ENCODE measurements around the gene GPSM1.

GPSM1 gene

DNA sequence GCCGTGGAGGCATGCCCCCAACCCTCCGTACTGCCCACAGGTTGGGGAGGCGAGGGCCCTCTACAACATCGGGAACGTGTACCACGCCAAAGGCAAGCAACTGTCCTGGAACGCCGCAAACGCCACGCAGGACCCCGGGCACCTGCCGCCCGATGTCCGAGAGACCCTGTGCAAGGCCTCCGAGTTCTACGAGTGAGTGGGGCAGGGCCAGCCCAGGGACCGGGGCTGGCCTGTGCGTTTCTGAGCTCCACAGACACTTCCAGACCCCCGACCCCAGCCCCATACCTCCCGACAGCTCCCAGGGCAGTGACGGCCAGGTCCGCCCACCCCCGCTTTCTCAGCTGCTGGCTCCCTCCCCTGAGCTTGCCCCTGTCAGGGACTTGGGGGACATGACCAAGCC, 9.5 kb downstream of the GPSM1 start:
- Histone ChIP-seq H3K27me3 (ENCODE audit: insufficient read depth, low read depth, severe bottlenecking) (no peaks in the 10 kb centered on the region), H3K36me3 (peaks cover 88% of the 10 kb centered on the region), H3K27ac (peak overlapping the region; percentile 59), H3K9me3 (ENCODE audit: severe bottlenecking) (no peaks in the 10 kb centered on the region), H3K4me3 (ENCODE audit: low read depth, low read length) (no peak overlapping the region)
- TF ChIP-seq, protein P1, sequence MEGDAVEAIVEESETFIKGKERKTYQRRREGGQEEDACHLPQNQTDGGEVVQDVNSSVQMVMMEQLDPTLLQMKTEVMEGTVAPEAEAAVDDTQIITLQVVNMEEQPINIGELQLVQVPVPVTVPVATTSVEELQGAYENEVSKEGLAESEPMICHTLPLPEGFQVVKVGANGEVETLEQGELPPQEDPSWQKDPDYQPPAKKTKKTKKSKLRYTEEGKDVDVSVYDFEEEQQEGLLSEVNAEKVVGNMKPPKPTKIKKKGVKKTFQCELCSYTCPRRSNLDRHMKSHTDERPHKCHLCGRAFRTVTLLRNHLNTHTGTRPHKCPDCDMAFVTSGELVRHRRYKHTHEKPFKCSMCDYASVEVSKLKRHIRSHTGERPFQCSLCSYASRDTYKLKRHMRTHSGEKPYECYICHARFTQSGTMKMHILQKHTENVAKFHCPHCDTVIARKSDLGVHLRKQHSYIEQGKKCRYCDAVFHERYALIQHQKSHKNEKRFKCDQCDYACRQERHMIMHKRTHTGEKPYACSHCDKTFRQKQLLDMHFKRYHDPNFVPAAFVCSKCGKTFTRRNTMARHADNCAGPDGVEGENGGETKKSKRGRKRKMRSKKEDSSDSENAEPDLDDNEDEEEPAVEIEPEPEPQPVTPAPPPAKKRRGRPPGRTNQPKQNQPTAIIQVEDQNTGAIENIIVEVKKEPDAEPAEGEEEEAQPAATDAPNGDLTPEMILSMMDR (IDR thresholded peaks at IDR 0.05; ENCODE audit: low read depth, low read length): no peak
- no peak for DNase-seq

DNA sequence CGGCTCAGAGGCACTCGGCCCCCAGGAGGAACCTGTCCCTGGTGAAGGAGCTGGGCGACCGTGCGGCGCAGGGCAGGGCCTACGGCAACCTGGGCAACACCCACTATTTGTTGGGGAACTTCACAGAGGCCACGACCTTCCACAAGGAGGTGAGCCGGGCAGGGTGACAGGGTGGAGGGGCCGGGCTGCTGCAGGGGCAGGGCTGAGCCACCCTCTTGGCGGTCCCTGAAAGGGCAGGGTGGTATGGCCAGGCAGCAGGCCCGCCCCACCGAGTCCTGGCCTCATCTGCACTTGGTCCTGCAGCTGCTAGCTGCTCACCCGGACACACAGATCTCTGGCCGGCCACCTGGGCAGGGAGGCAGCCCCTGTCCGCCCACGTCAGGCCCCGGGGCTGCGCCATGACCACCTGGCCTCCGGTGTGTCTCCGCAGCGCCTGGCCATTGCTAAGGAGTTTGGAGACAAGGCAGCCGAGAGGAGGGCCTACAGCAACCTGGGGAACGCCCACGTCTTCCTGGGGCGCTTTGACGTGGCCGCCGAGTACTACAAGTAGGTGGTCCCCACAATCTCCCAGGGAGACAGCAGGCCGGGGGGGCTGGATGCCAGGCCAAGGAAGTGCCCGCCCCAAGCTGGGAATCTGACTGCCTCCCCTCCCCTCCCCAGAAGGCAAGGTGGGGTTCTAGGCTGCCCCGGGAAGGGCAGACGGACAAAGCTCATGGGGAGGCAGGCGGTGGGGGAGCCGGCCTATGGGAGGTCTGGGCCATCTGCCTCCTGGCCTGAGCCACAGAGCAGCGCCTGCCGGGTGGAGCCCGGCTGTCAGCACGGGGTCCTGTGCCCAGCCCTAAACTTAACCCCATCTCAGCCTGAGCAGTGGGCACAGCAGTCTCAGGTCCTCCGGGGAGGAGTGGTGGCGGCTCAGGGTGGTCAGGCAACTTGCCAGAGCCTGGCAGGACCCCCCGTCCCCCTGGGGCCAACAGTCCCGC, 10.4 kb downstream of the GPSM1 start:
- TF ChIP-seq, protein P1 (IDR thresholded peaks at IDR 0.05; ENCODE audit: low read depth, low read length): no peak
- H3K9me3 ChIP-seq (ENCODE audit: severe bottlenecking): no peaks in the 10 kb centered on the region
- DNase-seq: peak; percentile 53
- H3K36me3 ChIP-seq: peaks cover 88% of the 10 kb centered on the region
- peak overlapping the region; percentile 59 for H3K27ac ChIP-seq
- H3K27me3 ChIP-seq (ENCODE audit: insufficient read depth, low read depth, severe bottlenecking): no peaks in the 10 kb centered on the region
- H3K4me3 ChIP-seq (ENCODE audit: low read depth, low read length): no peak overlapping the region

DNA sequence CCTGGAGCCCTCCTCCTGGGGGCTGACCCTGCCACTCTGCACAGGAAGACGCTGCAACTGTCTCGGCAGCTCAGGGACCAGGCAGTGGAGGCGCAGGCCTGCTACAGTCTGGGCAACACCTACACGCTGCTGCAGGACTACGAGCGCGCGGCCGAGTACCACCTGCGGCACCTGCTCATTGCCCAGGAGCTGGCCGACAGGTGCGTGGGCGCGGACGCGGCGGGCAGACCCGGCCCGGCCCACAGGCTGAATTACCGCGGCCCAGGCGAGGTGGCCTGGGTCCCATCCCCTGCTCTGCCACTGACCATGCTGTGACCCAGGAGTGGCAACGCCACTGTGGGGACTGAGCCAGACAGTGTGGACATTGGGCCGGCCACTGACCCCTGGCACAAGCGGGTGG, 11.2 kb downstream of the GPSM1 start:
- Histone ChIP-seq H3K36me3 (peaks cover 87% of the 10 kb centered on the region), H3K4me3 (ENCODE audit: low read depth, low read length) (no peak overlapping the region), H3K27ac (peak overlapping the region; percentile 59), H3K27me3 (ENCODE audit: insufficient read depth, low read depth, severe bottlenecking) (no peaks in the 10 kb centered on the region), H3K9me3 (ENCODE audit: severe bottlenecking) (no peaks in the 10 kb centered on the region)
- no peak for DNase-seq
- TF ChIP-seq, protein P1 (IDR thresholded peaks at IDR 0.05; ENCODE audit: low read depth, low read length): no peak

DNA sequence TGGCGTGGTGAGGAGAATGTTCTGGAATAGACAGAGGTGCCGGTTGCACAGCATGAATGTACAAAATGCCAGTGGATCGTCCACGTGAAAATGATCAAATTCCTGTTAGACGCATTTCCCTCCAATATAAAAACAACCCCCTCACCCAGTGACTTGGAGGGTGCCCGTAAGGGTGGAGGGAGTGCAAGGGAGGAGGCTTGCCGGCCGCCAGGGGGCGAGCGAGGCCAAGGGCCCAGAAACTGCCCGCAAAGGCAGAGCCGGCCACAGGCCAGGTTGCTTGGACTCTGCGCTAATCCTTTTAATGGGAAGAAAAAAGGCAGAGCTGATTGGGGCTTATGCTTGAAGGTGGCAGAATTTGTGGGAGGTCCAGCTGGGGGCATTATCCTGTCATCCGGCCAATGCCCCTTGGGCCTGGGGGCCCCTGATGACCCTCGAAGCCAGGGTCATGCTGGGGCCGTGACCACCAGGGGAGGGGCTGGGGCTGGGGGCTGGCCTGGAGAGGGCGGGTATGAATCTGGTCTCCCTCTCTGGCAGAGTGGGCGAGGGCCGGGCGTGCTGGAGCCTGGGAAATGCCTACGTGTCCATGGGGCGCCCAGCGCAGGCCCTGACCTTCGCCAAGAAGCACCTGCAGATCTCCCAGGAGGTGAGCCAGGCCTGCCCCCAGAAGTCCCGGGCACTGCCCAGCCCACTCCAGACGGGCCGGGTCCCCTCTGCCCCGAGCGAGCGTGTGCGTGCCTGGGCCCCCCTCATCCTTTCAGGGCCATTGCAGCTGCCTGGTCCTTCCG, 12.0 kb downstream of the GPSM1 start:
- DNase-seq: peak; percentile 89
- TF ChIP-seq, protein P1 (IDR thresholded peaks at IDR 0.05; ENCODE audit: low read depth, low read length): peak; percentile 94
- H3K27ac ChIP-seq: peak overlapping the region; percentile 59

DNA sequence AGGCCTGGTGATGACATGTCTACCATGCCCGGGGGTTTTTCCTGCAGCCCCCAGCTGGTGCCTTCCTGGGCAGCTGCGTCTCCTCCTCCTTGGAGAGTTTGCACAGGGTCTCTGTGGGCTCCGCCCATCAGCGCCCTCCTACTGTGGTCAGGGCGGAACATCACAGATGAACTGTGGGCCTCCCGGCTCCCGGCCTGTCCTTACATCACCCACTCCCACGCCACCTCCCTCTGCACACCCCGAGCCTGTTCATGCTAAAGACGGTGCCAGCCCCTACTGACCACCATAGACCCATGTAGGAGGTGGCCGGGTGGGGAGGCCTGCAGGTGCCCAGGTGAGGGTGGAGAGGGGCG, 12.6 kb downstream of the GPSM1 start:
- Histone ChIP-seq H3K9me3 (ENCODE audit: severe bottlenecking) (no peaks in the 10 kb centered on the region), H3K36me3 (peaks cover 87% of the 10 kb centered on the region), H3K27me3 (ENCODE audit: insufficient read depth, low read depth, severe bottlenecking) (no peaks in the 10 kb centered on the region), H3K4me3 (ENCODE audit: low read depth, low read length) (no peak overlapping the region), H3K27ac (peak overlapping the region; percentile 59)
- no peak for DNase-seq
- TF ChIP-seq, protein P1 (IDR thresholded peaks at IDR 0.05; ENCODE audit: low read depth, low read length): no peak

More for the DNA sequence above, 12.0 kb downstream of the GPSM1 start:
- H3K27me3 ChIP-seq (ENCODE audit: insufficient read depth, low read depth, severe bottlenecking): no peaks in the 10 kb centered on the region
- H3K4me3 ChIP-seq (ENCODE audit: low read depth, low read length): no peak overlapping the region
- no peaks in the 10 kb centered on the region for H3K9me3 ChIP-seq (ENCODE audit: severe bottlenecking)
- H3K36me3 ChIP-seq: peaks cover 87% of the 10 kb centered on the region

Measured in WERI-Rb-1 (cell line).